22Rv1 (cell line): Measurements from ENCODE around the gene TAS2R20.

Experiments
- CTCF ChIP-seq: fragments of 450-650 bp; IDR thresholded peaks from 2 replicates; pipeline ENCODE4 v1.5.1; 2017; ENCODE audit warnings: mild to moderate bottlenecking
- ZFX ChIP-seq: fragments of 450-650 bp; IDR thresholded peaks from 2 replicates; pipeline ENCODE4 v1.6.1; 2017; ENCODE audit warnings: antibody characterized with exemption, borderline replicate concordance

GRCh38 chr12:10965476-10965875 lies 32.6 kb downstream of the TAS2R20 start:
- no peak for TF ChIP-seq CTCF
- no peak for TF ChIP-seq ZFX
